ENCODE measurements around the gene DHX30. TPM values are rescaled to one million over a fixed set of nuclear protein-coding genes. Genes with fewer than 3 reads are reported as not detected.
A peak's percentile ranks its signal among the peaks of the same experiment; 100 is the strongest.

DHX30 gene
- total RNA-seq, 1 donor from 2014 or later: 55.0 TPM

GRCh38 chr3:47846186-47846879, 43.4 kb downstream of the DHX30 start:
- H3K9me3 ChIP-seq: no peaks in the 10 kb centered on the region
- intact Hi-C loops (cut with DNase I): loop anchor here (10.0 kb wide), 1 partner anchor 138 kb away; no protein-coding TSS in a partner anchor
- DNase-seq (ENCODE audit: extremely low spot score in 2 of 2): no peak

GRCh38 chr3:47846880-47847248, 43.9 kb downstream of the DHX30 start:
- H3K27ac ChIP-seq: no peak overlapping the region
- H3K36me3 ChIP-seq: peaks cover 3 to 88% of the 10 kb centered on the region in 2 donors
- TF ChIP-seq POLR2A (IDR thresholded peaks at IDR 0.05): no peak
- TF ChIP-seq CTCF (IDR thresholded peaks at IDR 0.05): no peak
- peak in 1 of 2 donors; percentile 4 for TF ChIP-seq POLR2AphosphoS5 (IDR thresholded peaks at IDR 0.05; ENCODE audit: insufficient read depth in 1 of 2, low read depth in 1 of 2)
- no peaks in the 10 kb centered on the region for H3K4me1 ChIP-seq
- no peak overlapping the region for H3K4me3 ChIP-seq
- intact Hi-C loops (cut with DNase I): loop anchor here (10.0 kb wide), 1 partner anchor 138 kb away; no protein-coding TSS in a partner anchor
- H3K9me3 ChIP-seq: no peaks in the 10 kb centered on the region
- no peak for DNase-seq (ENCODE audit: extremely low spot score in 2 of 2)
- H3K27me3 ChIP-seq: no peaks in the 10 kb centered on the region

More at GRCh38 chr3:47846186-47846879, 43.4 kb downstream of the DHX30 start:
- H3K4me1 ChIP-seq: no peaks in the 10 kb centered on the region
- H3K36me3 ChIP-seq: peaks cover 3 to 91% of the 10 kb centered on the region in 2 donors
- H3K27ac ChIP-seq: no peak overlapping the region
- H3K4me3 ChIP-seq: no peak overlapping the region
- TF ChIP-seq CTCF (IDR thresholded peaks at IDR 0.05) (no peak), POLR2AphosphoS5 (IDR thresholded peaks at IDR 0.05; ENCODE audit: insufficient read depth in 1 of 2, low read depth in 1 of 2) (peak in 1 of 2 donors; percentile 10), POLR2A (IDR thresholded peaks at IDR 0.05) (no peak)
- H3K27me3 ChIP-seq: no peaks in the 10 kb centered on the region

GRCh38 chr3:47847260-47847659, 44.3 kb downstream of the DHX30 start:
- Histone ChIP-seq H3K27ac (no peak overlapping the region), H3K9me3 (no peaks in the 10 kb centered on the region), H3K27me3 (no peaks in the 10 kb centered on the region), H3K4me1 (no peaks in the 10 kb centered on the region), H3K4me3 (no peak overlapping the region), H3K36me3 (peaks cover 3 to 84% of the 10 kb centered on the region in 2 donors)
- no peak for TF ChIP-seq CTCF (IDR thresholded peaks at IDR 0.05)
- DNase-seq (ENCODE audit: extremely low spot score in 2 of 2): no peak
- intact Hi-C loops (cut with DNase I): loop anchor here (10.0 kb wide), 1 partner anchor 138 kb away; no protein-coding TSS in a partner anchor

GRCh38 chr3:47847801-47848518, 45.0 kb downstream of the DHX30 start:
- no peak for DNase-seq (ENCODE audit: extremely low spot score in 2 of 2)
- intact Hi-C loops (cut with DNase I): loop anchor here (10.0 kb wide), 1 partner anchor 137 kb away; no protein-coding TSS in a partner anchor
- Histone ChIP-seq H3K27me3 (no peaks in the 10 kb centered on the region), H3K36me3 (peaks cover 3 to 83% of the 10 kb centered on the region in 2 donors), H3K27ac (no peak overlapping the region), H3K9me3 (no peaks in the 10 kb centered on the region), H3K4me1 (no peaks in the 10 kb centered on the region), H3K4me3 (no peak overlapping the region)
- TF ChIP-seq CTCF (IDR thresholded peaks at IDR 0.05) (no peak), POLR2A (IDR thresholded peaks at IDR 0.05) (no peak), POLR2AphosphoS5 (IDR thresholded peaks at IDR 0.05; ENCODE audit: insufficient read depth in 1 of 2, low read depth in 1 of 2) (no peak)
